ENCODE results near the gene DNASE2.

The DNASE2 gene

GRCh38 chr19:12828494-12828893 lies 52.8 kb downstream of the DNASE2 start:
- DNase-seq: no peak

GRCh38 chr19:12825254-12826131 lies 55.8 kb downstream of the DNASE2 start:
- no peak for DNase-seq
